OCI-LY1 (cell line): ENCODE measurements around the gene PEX26.
A peak's percentile ranks its signal among the peaks of the same experiment; 100 is the strongest.

ENCODE experiments used
- H2AFZ ChIP-seq: fragments of 200-600 bp; sonication (generic), shearing (Covaris generic); 2 replicates; pipeline ENCODE4 v1.6.0; 2014; ENCODE audit warnings: antibody characterized with exemption, mild to moderate bottlenecking, low read length
- H3F3A ChIP-seq: fragments of 200-600 bp; sonication (generic), shearing (Covaris generic); 2 replicates; pipeline ENCODE4 v1.6.0; 2014; ENCODE audit warnings: mild to moderate bottlenecking, antibody characterized with exemption, low read length, moderate library complexity; ENCODE audit not compliant: insufficient read depth
- H3K27ac ChIP-seq: fragments of 200-600 bp; sonication (generic); 2 replicates; pipeline ENCODE4 v1.5.1; 2014; ENCODE audit warnings: low read length, mixed run types, mild to moderate bottlenecking, low read depth; ENCODE audit not compliant: poor library complexity, severe bottlenecking
- H3K27me3 ChIP-seq: fragments of 200-600 bp; sonication (generic); 2 replicates; pipeline ENCODE4 v1.6.0; 2014; ENCODE audit warnings: antibody characterized with exemption, mild to moderate bottlenecking, low read length, moderate library complexity; ENCODE audit not compliant: insufficient read depth
- H3K36me3 ChIP-seq: fragments of 200-600 bp; sonication (generic); 2 replicates; pipeline ENCODE4 v1.6.1; 2014; ENCODE audit warnings: mild to moderate bottlenecking, antibody characterized with exemption, low read length, moderate library complexity, mixed read lengths; ENCODE audit not compliant: insufficient read depth
- H3K4me1 ChIP-seq: fragments of 200-600 bp; sonication (generic); 2 replicates; pipeline ENCODE4 v1.5.1; 2014; ENCODE audit warnings: mild to moderate bottlenecking, low read length, moderate library complexity; ENCODE audit not compliant: insufficient read depth, severe bottlenecking
- H3K4me2 ChIP-seq: fragments of 200-600 bp; sonication (generic), shearing (Covaris generic); 2 replicates; pipeline ENCODE4 v1.6.1; 2014; ENCODE audit warnings: low read length
- H3K4me3 ChIP-seq: fragments of 200-600 bp; sonication (generic); 2 replicates; pipeline ENCODE4 v1.5.1; 2014; ENCODE audit warnings: low read length, low read depth, mild to moderate bottlenecking, mixed read lengths; ENCODE audit not compliant: poor library complexity, severe bottlenecking
- H3K79me2 ChIP-seq: fragments of 200-600 bp; shearing (Covaris generic); 2 replicates; pipeline ENCODE4 v1.6.1; 2016; ENCODE audit warnings: mixed run types, low read length, mixed read lengths; ENCODE audit not compliant: insufficient read depth
- H3K9ac ChIP-seq: fragments of 200-600 bp; sonication (generic), shearing (Covaris generic); 2 replicates; pipeline ENCODE4 v1.6.1; 2014; ENCODE audit warnings: mild to moderate bottlenecking, low read length, mixed read lengths
- H3K9me2 ChIP-seq: fragments of 200-600 bp; sonication (generic), shearing (Covaris generic); 2 replicates; pipeline ENCODE4 v1.6.1; 2014; ENCODE audit warnings: low read depth, mild to moderate bottlenecking, low read length, mixed read lengths
- H3K9me3 ChIP-seq: fragments of 200-600 bp; shearing (Covaris generic); 2 replicates; pipeline ENCODE4 v1.6.1; 2014; ENCODE audit warnings: low read length, mixed read lengths
- H4K20me1 ChIP-seq: fragments of 200-600 bp; sonication (generic), shearing (Covaris generic); 2 replicates; pipeline ENCODE4 v1.6.0; 2016; ENCODE audit warnings: mild to moderate bottlenecking, low read length; ENCODE audit not compliant: insufficient read depth
- CTCF ChIP-seq: fragments of 200-600 bp; sonication (generic), shearing (Covaris generic); IDR thresholded peaks from 2 replicates; pipeline ENCODE4 v1.5.1; 2017; ENCODE audit warnings: mild to moderate bottlenecking, antibody characterized with exemption, low read length, moderate library complexity, mixed read lengths
- EZH2 ChIP-seq: fragments of 200-600 bp; sonication (generic), shearing (Covaris generic); IDR thresholded peaks from 2 replicates; pipeline ENCODE4 v1.8.0; 2017; ENCODE audit warnings: borderline replicate concordance, mixed run types, mild to moderate bottlenecking, antibody characterized with exemption, low read length, moderate library complexity, mixed read lengths

The PEX26 gene

GRCh38 chr22:18108187-18108586 is 30.4 kb downstream of the PEX26 start:
- Histone ChIP-seq H3F3A (no peaks in the 10 kb centered on the region), H3K27ac (no peak overlapping the region), H3K9ac (no peak overlapping the region), H3K36me3 (peaks cover 5% of the 10 kb centered on the region; the same call in 1 of the 2 replicates), H3K4me1 (peaks cover 8% of the 10 kb centered on the region), H3K27me3 (no peaks in the 10 kb centered on the region; the same call in 1 of the 2 replicates), H3K79me2 (no peaks in the 10 kb centered on the region), H3K4me2 (no peak overlapping the region), H2AFZ (no peak overlapping the region), H3K9me2 (no peaks in the 10 kb centered on the region), H3K4me3 (no peak overlapping the region), H3K9me3 (no peaks in the 10 kb centered on the region), H4K20me1 (no peaks in the 10 kb centered on the region)
- TF ChIP-seq EZH2 (no peak), CTCF (no peak)

- no peaks in the 10 kb centered on the region for H3K9me3 ChIP-seq
- no peak overlapping the region for H3K4me3 ChIP-seq
- no peaks in the 10 kb centered on the region for H4K20me1 ChIP-seq
- H3K4me2 ChIP-seq = peak overlapping the region; percentile 24; the same call in 1 of the 2 replicates
- H3F3A ChIP-seq = no peaks in the 10 kb centered on the region
- no peak overlapping the region for H2AFZ ChIP-seq
- no peaks in the 10 kb centered on the region for H3K79me2 ChIP-seq
- TF ChIP-seq EZH2 (no peak), CTCF (no peak)
- no peak overlapping the region for H3K9ac ChIP-seq
- H3K27ac ChIP-seq = no peak overlapping the region
- H3K27me3 ChIP-seq = no peaks in the 10 kb centered on the region; the same call in 1 of the 2 replicates
- no peaks in the 10 kb centered on the region for H3K9me2 ChIP-seq
- peaks cover 5% of the 10 kb centered on the region; the same call in 1 of the 2 replicates for H3K36me3 ChIP-seq
- H3K4me1 ChIP-seq = peaks cover 8% of the 10 kb centered on the region
Measured at GRCh38 chr22:18109410-18110193, 31.8 kb downstream of the PEX26 start.

GRCh38 chr22:18110194-18110953 is 32.6 kb downstream of the PEX26 start, which contains the start of gene TUBA8:
TUBA8 (plus strand) TSS chr22:18110809; CDS start chr22:18110866, 57 bp downstream.
- H3K4me3 ChIP-seq = no peak within 1 kb of the TSS
- H3K27ac ChIP-seq = no peak within 1 kb of the TSS
- no peak within 1 kb of the TSS for H2AFZ ChIP-seq

More at GRCh38 chr22:18110194-18110953, 32.6 kb downstream of the PEX26 start, which contains the start of gene TUBA8:
- Histone ChIP-seq H3K4me1 (peaks cover 8% of the 10 kb centered on the region), H3K4me2 (peak within 1 kb of the TSS; percentile 24; the same call in 1 of the 2 replicates), H3K9ac (no peak within 1 kb of the TSS), H3F3A (no peaks in the 10 kb centered on the region), H4K20me1 (no peaks in the 10 kb centered on the region), H3K9me2 (no peaks in the 10 kb centered on the region), H3K27me3 (peaks cover 2% of the 10 kb centered on the region; the same call in 1 of the 2 replicates), H3K36me3 (no peaks in the 10 kb centered on the region; the same call in 1 of the 2 replicates), H3K9me3 (no peaks in the 10 kb centered on the region), H3K79me2 (no peaks in the 10 kb centered on the region)
- TF ChIP-seq EZH2 = no peak
- TF ChIP-seq CTCF = no peak
